HUDEP-2 (cell line): Measurements from ENCODE around the gene TAF1A.

Source experiments
- DNase-seq, 76 experiments: peaks; one replicate each; lab custom pipeline; 2025; ENCODE audit not compliant: unreplicated experiment in 76 of 76; lab: John Stamatoyannopoulos, UW

The TAF1A gene

DNA sequence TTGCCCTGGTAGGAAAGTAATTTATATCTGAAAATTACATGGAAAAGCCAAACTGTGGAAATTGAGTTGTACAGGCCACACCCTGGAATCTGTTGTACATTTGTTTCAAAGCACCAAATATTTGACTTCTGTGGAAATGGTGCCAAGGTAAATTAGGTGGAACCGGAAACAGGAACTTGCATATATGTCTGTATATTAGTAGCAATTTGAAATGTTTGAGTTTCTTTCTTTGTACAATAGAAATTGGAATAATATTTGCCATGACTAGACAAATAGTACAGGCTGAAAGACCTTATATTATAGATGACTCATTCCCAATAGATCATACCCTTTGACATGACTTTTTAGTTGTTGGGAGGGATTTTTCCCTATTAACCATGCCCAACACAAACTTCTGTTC is 10.5 kb upstream of the TAF1A start:
- DNase-seq: no peak

- DNase-seq: no peak
These were observed 7.0 kb upstream of the TAF1A start for GRCh38 chr1:222596696-222597095.

GRCh38 chr1:222594789-222595188 is 5.1 kb upstream of the TAF1A start:
- no peak for DNase-seq

GRCh38 chr1:222592171-222592570 is 2.4 kb upstream of the TAF1A start:
- DNase-seq: no peak

DNA sequence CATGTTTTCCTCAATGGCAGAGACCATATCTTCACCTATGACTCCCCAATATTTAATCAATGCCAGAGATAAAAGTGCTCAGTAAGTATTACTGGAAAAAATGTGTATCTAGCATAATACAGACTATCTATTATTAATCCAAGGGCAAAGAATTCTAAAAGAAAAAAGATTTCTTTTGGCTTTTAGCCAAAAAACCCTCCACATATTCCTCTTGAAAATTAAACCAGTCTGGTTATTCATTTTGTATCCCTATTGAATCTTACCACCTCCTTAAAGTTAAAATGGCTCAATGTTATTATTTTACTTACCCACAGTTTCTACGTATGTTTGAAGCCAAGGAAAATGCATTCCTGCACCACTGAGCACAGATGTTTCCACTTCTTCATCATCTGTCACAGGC is 1.6 kb downstream of the TAF1A start:
- no peak for DNase-seq

DNA sequence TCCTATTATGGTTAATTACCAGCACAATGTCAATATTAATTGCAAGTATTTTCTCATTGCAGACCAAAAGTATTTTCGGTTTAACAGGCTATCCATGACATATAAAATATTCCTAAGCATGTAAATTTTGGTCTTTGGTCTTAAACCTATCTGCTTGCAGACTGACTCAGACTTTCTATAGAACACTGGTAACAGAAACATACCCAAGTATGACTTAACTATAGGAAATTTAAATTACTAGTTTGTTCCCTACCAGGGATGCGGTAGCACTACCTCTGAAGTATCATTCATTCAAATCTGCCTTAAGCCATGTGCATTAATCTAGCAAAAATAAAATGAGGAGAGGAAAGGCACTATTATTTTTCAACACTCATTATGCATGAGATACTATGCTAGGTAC is 2.9 kb downstream of the TAF1A start:
- no peak for DNase-seq

DNA sequence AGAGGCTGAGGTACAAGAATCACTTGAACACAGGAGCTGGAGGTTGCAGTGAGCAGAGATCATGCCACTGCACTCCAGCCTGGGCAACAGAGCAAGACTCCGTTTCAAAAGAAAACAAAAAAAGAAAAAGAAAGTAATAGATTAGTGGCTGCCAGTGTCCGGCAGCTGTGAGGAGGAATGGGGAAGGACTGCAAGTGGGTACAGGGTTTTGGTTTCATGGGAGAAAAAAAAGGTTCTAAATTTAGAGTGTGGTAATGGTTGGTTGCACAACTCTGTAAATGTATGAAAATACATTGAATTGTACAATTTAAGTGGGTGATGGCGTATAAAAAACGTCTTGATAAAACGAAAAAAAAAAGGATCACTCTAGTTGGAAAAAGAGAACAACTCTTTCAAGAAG is 6.7 kb downstream of the TAF1A start:
- no peak for DNase-seq

DNA sequence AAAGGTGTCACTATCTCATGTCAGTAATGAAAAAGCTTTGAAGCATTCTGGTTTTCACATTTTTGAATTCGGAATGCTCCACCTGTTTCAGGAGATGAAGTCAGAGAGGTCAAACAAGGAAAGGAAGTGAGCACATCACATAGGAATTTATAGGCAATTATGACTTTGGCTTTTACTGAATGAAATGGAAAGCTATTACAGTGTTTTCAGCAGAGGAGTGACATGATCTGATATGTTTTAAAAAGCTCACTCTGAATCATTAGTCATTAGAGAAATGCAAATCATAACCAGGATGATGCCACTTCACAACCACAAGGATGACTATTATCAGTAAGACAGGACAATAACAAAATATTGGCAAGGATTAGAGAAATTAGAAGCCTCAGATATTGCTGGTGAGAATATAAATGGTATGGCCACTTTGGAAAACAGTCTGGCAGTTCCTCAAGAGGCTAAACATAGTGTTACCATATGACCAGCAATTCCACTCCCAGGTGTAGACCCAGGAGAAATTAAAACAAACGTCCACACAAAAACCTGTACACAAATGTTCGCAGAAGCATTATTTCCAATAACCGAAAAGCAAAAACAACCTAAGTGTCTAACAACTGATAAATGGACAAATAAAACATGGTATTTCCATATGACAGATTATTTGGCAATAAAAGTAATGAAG is 7.5 kb downstream of the TAF1A start:
- no peak for DNase-seq

DNA sequence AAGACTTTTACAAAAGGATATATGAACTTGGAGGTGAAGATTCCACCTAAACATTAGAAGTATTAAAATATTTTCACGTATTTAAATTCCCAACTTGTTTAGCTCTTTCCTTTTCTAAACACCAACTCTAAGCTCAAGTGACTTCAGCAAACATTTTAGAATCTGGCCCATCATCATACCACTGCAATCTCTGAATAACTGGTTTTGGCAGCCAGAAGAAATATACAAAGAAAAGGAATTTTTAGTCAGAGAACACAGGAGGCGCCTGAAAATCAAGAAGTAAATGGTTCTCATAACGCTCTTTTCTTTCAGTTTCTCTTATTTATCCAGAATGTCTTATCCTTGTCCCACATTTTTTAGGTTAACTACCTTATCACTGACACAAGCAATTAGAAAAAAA is 10.4 kb downstream of the TAF1A start:
- no peak for DNase-seq

- no peak for DNase-seq
These were observed 18.9 kb downstream of the TAF1A start for GRCh38 chr1:222570837-222571236.

DNA sequence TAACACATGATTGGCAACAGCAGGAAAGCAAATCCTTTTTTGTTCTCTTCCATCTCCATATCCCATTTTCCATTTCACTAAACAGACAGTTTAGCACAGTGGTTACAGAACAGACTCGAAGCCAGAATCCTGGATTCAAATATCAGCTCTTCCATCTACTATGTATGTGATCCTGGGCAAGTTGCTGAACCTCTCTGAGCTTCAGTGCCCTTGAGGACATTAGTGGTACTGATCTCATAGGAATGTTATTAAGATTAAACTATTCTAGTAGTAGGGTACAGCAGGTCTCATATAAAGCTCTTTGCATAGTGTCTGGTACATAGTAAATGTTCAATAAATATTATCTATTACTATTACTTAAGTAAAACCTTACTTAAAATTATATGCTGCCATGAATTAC is 28.1 kb downstream of the TAF1A start:
- DNase-seq: no peak

DNA sequence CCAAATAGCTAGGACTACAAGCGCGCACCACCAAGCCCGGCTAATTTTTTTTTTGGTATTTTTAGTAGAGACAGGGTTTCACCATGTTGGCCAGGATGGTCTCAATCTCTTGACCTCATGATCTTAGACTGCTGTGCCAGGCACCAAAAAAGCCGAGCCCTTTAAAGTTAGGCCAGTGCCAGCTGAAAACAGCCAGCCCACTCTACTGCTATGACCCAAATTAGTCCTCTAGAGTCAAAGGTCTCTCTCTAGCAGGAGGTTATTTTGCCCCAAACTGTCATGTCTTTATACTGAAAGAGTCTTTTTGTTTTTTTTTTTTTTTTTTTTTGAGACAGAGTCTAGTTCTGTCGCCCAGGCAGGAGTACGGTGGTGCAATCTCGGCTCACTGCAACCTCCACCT is 32.2 kb downstream of the TAF1A start:
- no peak for DNase-seq

- no peak for DNase-seq
These were observed 32.6 kb downstream of the TAF1A start for GRCh38 chr1:222557148-222557547.

- no peak for DNase-seq
These were observed 33.6 kb downstream of the TAF1A start for GRCh38 chr1:222555992-222556615.

DNA sequence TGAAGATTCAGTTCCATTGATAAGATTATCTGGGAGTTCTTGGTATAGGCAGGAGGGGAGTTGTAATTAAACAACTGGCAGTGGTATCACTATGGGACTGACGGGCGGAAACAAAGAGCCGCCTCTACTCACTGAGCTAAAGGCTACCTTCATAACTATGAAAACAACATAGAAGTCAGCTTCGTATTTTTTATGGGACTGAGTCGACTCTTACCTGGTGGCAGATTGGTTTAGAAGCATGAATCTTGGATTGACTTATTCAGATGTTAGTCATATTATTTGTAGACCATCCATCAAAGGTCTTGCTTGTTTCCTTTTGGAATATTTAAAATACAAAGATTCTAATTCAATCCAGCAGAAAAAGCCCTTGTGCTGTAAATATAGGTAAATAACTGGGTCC is 35.6 kb downstream of the TAF1A start:
- no peak for DNase-seq

DNA sequence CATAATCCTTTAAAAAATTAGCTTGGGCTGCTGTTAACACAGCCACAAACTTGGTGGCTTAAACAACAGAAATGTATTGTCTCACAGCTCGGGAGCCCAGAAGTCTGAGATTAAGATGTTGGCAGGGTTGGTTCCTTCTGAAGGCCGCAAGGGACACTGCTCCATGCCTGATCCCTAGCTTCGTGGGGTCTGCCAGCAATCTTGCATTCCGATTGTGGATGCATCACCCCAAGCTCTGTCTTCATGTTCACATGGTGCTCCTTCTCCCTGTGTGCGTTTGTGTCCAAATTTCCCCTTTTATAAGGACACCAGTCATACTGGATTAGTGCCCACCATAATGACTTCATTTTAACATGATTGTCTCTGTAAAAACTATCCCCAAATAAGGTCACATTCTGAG is 36.9 kb downstream of the TAF1A start:
- no peak for DNase-seq

GRCh38 chr1:222547944-222548671 is 41.6 kb downstream of the TAF1A start, which contains the start of gene HHIPL2:
TSS of gene HHIPL2 (minus strand) at chr1:222548104. CDS start at chr1:222548044, 60 bp downstream.
- no peak for DNase-seq

- no peak for DNase-seq
These were observed 42.5 kb downstream of the TAF1A start for GRCh38 chr1:222547260-222547614.

- no peak for DNase-seq
These were observed 43.0 kb downstream of the TAF1A start for GRCh38 chr1:222546548-222547259.

DNA sequence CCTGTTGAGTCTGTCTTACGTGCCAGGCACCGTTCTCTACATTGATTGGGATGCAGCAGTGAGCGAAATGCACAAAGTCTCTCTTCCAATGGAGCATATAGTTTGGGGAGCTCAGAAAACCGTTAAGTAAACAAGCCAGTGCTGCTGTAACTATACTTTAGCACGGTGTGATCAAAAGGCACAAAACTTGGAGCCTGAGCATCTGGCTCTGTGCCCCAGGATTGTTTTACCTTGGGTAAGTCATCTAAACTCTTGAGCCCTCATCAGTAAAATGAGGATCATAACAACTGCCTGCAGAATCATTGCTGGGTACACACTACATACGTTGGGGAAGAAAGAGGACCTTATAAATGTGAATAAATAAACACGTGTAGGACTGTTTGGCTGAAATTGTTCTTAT is 43.6 kb downstream of the TAF1A start:
- DNase-seq: no peak

DNA sequence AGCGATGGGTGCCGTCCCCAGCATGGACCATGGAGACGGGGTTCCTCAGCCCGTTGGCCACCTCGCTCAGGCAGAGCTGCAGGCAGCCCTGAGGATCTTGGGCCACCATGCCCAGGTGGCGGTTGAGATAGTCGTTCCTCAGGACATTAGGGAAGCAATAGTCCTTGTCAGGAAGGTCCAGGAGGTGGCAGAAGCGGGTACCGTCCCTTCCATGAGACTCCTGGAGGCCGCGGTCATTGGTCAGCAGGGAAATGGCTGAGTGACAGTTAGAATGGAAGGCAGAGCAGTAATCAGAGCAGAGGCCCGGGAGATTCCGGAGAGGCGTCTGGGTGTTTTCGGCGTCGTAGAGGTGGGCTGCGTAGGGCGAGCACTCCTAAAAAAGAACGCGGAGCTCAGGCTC is 45.9 kb downstream of the TAF1A start:
- no peak for DNase-seq
